Mucosa of descending colon (tissue), 3 donors: ENCODE measurements around the gene HAPLN1. TPM values are rescaled to one million over a fixed set of nuclear protein-coding genes. Genes with fewer than 3 reads are reported as not detected.
A peak's percentile ranks its signal among the peaks of the same experiment; 100 is the strongest.
"Not testable (repeated sequence)": the region's sequence is repeated elsewhere in the genome, so short reads cannot be mapped to it uniquely, and the experiment has no call there.

Experiments used
- ATAC-seq: fragments of 200-7000 bp; cut with Tn5 transposase; one replicate; pipeline ENCODE4 v1.9.1; 2020; ENCODE audit warnings: mild to moderate bottlenecking, moderate library complexity
- DNase-seq, 3 donors: peaks; one replicate each; pipeline ENCODE4 v3.0.0-alpha.2; 2020
- H3K36me3 ChIP-seq: fragments of 200-600 bp; one replicate; pipeline ENCODE4 v1.8.0; 2021; ENCODE audit warnings: low read depth, mild to moderate bottlenecking
- H3K4me1 ChIP-seq: fragments of 200-600 bp; one replicate; pipeline ENCODE4 v1.8.0; 2021; ENCODE audit warnings: low read depth, mild to moderate bottlenecking
- H3K4me3 ChIP-seq: fragments of 200-600 bp; one replicate; pipeline ENCODE4 v1.8.0; 2021; ENCODE audit warnings: mild to moderate bottlenecking
- H3K9me3 ChIP-seq: fragments of 200-600 bp; one replicate; pipeline ENCODE4 v1.8.0; 2021; ENCODE audit warnings: mild to moderate bottlenecking
- intact Hi-C, 2 donors: fragments of 100-400 bp; cut with DNase I in 1 of 2; cut with micrococcal nuclease in 1 of 2; formaldehyde crosslinking; loops; one replicate each; pipeline versions ENCODE4 v1.11.0 to v1.11.1; 2022; cut with DNase I, micrococcal nuclease
- total RNA-seq, 3 donors: library from RNA; stranded (reverse); fragmentation: NEBNext Ultra II Directional in 2 of 3; extraction: Animal tissue kit (Norgen Biotek cat#: 25700) in 2 of 3; gene quantifications; one replicate each; pipeline versions ENCODE4 v1.2.1 to v1.2.4, GENCODE V29; 2021 to 2023
- TF ChIP-seq, protein P1 (sequence below): fragments of 200-600 bp; IDR thresholded peaks from one replicate; pipeline ENCODE4 v1.8.0; 2022; ENCODE audit warnings: antibody characterized with exemption, mild to moderate bottlenecking
- donor health status: DM: no; HTN: no; CAD: no; lungs with moderate emphysema.
- donor health status: DM: no; HTN: no; CAD: no.
- donor health status: DM: no; HTN: yes; CAD: no.

Gene HAPLN1
- total RNA-seq, 3 donors from 2014 or later: 0.93 to 9.6 (median 1.5) TPM

DNA sequence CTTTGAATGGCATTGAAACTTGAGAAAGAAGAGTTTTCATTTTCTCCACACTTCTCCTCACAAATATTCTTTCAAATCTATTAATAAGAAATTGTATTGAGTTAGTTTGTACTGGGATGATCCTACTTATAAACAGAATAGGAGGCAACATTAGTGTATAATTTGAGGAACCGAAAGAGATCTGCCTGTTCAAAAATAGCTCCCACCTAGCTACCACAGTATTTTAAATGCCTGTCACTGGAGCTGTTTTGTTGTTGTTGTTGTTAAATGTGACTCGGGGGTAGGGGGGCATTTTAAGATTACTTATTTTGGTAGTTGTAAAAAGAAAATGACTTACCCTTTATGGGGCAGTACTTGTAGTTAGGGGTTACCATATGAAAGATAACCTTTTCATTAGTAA, 20.1 kb upstream of the HAPLN1 start:
- intact Hi-C loops: no loop called here
- ATAC-seq (no peak), DNase-seq (no peak)
- Histone ChIP-seq H3K4me3 (no peak overlapping the region), H3K9me3 (no peaks in the 10 kb centered on the region), H3K36me3 (no peaks in the 10 kb centered on the region), H3K4me1 (peaks cover 3% of the 10 kb centered on the region)
- TF ChIP-seq, protein P1, sequence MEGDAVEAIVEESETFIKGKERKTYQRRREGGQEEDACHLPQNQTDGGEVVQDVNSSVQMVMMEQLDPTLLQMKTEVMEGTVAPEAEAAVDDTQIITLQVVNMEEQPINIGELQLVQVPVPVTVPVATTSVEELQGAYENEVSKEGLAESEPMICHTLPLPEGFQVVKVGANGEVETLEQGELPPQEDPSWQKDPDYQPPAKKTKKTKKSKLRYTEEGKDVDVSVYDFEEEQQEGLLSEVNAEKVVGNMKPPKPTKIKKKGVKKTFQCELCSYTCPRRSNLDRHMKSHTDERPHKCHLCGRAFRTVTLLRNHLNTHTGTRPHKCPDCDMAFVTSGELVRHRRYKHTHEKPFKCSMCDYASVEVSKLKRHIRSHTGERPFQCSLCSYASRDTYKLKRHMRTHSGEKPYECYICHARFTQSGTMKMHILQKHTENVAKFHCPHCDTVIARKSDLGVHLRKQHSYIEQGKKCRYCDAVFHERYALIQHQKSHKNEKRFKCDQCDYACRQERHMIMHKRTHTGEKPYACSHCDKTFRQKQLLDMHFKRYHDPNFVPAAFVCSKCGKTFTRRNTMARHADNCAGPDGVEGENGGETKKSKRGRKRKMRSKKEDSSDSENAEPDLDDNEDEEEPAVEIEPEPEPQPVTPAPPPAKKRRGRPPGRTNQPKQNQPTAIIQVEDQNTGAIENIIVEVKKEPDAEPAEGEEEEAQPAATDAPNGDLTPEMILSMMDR: no peak

DNA sequence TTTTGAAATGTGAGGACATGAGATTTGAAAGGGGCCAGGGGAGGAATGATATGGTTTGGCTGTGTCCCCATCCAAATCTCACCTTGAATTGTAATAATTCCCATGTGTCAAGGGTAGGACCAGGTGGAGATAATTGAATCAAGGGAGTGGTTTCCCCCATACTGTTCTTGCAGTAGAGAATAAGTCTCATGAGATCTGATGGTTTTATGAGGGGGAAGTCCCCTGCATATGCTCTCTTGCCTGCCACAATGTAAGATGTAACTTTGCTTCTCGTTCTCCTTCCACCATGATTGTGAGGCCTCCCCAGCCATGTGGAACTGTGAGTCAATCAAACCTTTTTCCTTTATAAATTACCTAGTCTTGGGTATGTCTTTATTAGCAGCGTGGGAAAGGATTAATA, 15.5 kb upstream of the HAPLN1 start:
- DNase-seq, intact Hi-C loops: not testable (repeated sequence)

DNA sequence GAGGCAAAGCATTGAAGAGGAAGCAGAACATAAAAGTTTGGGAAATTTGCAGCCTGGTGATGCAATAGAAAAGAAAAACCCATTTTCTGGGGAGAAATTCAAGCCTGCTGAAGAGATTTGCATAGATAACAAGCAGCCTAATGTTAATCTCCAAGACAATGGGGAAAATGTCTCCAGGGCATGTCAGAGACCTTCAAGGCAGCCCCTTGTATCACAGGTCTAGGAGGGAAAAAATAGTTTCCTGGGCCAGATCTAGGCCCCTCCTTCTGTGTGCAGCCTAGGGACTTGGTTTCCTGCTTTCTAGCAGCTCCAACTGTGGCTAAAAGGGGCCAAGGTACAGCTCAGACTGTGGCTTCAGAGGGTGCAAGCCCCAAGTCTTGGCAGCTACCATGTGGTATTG, 14.4 kb upstream of the HAPLN1 start:
- H3K4me1 ChIP-seq, intact Hi-C loops: not testable (repeated sequence)

More for the DNA sequence above, 15.5 kb upstream of the HAPLN1 start:
- not testable (repeated sequence) for H3K36me3 ChIP-seq, H3K9me3 ChIP-seq, ATAC-seq, H3K4me1 ChIP-seq, H3K4me3 ChIP-seq

DNA sequence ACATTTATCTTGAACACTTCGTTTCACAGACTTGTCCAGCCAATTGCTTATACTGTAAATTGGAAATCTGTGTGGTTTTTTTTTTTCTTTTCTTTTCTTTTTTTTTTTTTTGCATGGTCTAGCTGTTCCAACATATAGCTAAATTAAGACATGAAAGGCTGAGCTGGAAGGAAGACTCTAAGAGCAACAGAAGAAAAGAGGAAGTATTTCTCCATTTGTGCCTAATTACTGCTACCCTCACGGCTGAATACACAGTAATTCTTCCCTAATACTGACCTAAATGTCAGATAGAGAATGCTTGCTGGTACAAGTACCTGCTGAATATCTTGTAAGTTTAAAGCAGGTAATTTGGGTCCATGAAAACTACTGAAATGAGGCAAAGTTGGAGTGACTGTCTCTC, 11.0 kb upstream of the HAPLN1 start:
- Histone ChIP-seq H3K9me3 (no peaks in the 10 kb centered on the region), H3K36me3 (no peaks in the 10 kb centered on the region), H3K4me3 (no peak overlapping the region), H3K4me1 (no peaks in the 10 kb centered on the region)
- TF ChIP-seq, protein P1: no peak
- intact Hi-C loops: no loop called here
- no peak for ATAC-seq
- no peak for DNase-seq

More for the DNA sequence above, 14.4 kb upstream of the HAPLN1 start:
- not testable (repeated sequence) for H3K9me3 ChIP-seq, H3K36me3 ChIP-seq, H3K4me3 ChIP-seq, DNase-seq, ATAC-seq

DNA sequence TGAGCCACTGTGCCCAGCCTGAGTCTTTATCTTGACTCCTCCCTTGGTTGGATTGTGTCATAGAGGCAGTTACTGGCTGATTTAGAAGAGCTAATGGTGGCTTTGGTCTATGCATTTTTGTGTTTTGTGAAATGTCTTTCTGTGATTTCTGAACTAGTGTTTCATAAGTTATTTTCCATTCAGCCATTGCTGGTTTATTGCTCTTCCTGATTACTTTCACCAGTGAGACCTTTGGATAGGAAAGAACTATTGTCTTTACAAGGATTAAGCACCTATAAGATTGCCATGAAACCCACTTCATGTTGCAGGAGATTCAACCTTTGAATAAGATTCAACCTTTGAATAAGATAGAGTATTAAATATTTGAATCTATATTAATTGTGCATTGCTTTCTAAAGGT, 8.7 kb upstream of the HAPLN1 start:
- no peaks in the 10 kb centered on the region for H3K36me3 ChIP-seq
- no peak overlapping the region for H3K4me3 ChIP-seq
- intact Hi-C loops: loop anchor here in 1 of 2 donors (10.0 kb wide), 1 partner anchor 185 kb away; no protein-coding TSS in a partner anchor
- no peaks in the 10 kb centered on the region for H3K9me3 ChIP-seq
- TF ChIP-seq, protein P1: no peak
- peak; percentile 26 for ATAC-seq
- no peak for DNase-seq
- H3K4me1 ChIP-seq: no peaks in the 10 kb centered on the region

DNA sequence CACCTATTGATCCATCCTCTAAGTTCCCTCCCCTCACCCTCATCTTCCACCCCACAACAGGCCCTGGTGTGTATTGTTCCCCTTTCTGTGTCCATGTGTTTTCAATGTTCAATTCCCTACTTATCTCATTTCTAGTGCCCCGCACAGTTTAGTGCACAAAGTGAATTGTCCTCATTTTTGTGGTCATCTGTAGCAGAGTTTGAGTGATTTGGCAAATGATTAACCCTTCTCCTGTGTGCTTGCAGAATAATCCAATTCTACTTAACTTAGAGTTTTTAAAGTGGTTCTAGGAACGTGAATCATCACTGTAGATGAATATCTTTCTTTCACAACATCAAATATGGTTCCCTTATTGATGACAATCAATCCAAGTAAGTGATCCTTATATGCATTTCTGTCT, 6.3 kb upstream of the HAPLN1 start:
- Histone ChIP-seq H3K4me3 (no peak overlapping the region), H3K4me1 (no peaks in the 10 kb centered on the region), H3K36me3 (no peaks in the 10 kb centered on the region), H3K9me3 (no peaks in the 10 kb centered on the region)
- TF ChIP-seq, protein P1: no peak
- DNase-seq: no peak
- intact Hi-C loops: loop anchor here in 1 of 2 donors (10.0 kb wide), 1 partner anchor 188 kb away; no protein-coding TSS in a partner anchor
- no peak for ATAC-seq

DNA sequence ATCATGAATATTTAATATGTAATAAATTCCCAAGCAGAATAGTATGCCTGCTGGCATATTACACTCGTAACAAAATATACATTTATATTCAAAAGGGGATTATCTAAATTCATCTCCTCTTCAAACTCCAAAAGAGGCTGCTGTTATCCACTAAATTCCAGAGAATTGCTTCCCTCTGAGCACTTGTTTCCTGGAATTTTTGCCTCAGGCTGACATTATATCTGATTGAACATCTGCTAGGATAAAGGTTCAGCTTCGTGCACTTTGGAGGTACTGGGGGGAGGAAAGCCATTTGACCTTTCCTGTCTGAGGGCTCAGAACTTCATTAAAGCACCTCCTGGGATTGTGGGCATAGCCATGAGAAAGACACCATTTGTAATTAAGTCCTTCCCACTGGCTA, 4.3 kb upstream of the HAPLN1 start:
- ATAC-seq (no peak), DNase-seq (no peak)
- H3K36me3 ChIP-seq: no peaks in the 10 kb centered on the region
- H3K4me1 ChIP-seq: no peaks in the 10 kb centered on the region
- TF ChIP-seq, protein P1: no peak
- no peak overlapping the region for H3K4me3 ChIP-seq
- no peaks in the 10 kb centered on the region for H3K9me3 ChIP-seq
- intact Hi-C loops: loop anchor here in 1 of 2 donors (10.0 kb wide), 1 partner anchor 190 kb away; no protein-coding TSS in a partner anchor
